Muscle layer of duodenum (tissue), 2 donors: ENCODE measurements around the gene PRKCZ.

Source experiments
- H3K27ac ChIP-seq: one replicate; pipeline ENCODE4 v1.7.0; 2013; ENCODE audit warnings: mild to moderate bottlenecking, low read length
- H3K27me3 ChIP-seq: one replicate; pipeline ENCODE4 v1.7.0; 2013; ENCODE audit warnings: low read depth, mild to moderate bottlenecking, control low read depth, low read length
- H3K36me3 ChIP-seq, 2 donors: one replicate each; pipeline ENCODE4 v1.7.0; 2013; ENCODE audit warnings: low read length in 2 of 2, control low read depth in 1 of 2, mild to moderate bottlenecking in 1 of 2; ENCODE audit not compliant: insufficient read depth in 2 of 2, control insufficient read depth in 1 of 2
- H3K4me1 ChIP-seq, 2 donors: one replicate each; pipeline ENCODE4 v1.7.0; 2013; ENCODE audit warnings: low read length in 2 of 2, mild to moderate bottlenecking in 2 of 2, control low read depth in 1 of 2, moderate library complexity in 1 of 2; ENCODE audit not compliant: insufficient read depth in 2 of 2, control insufficient read depth in 1 of 2
- H3K4me3 ChIP-seq, 2 donors: one replicate each; pipeline ENCODE4 v1.7.0; 2013; ENCODE audit warnings: low read length in 2 of 2, low read depth in 1 of 2, mild to moderate bottlenecking in 1 of 2
- H3K9me3 ChIP-seq, 2 donors: one replicate each; pipeline ENCODE4 v1.7.0; 2013; ENCODE audit warnings: low read length in 2 of 2, control low read depth in 1 of 2, mild to moderate bottlenecking in 1 of 2; ENCODE audit not compliant: control insufficient read depth in 1 of 2
- donor health status: healthy.

Gene PRKCZ

DNA sequence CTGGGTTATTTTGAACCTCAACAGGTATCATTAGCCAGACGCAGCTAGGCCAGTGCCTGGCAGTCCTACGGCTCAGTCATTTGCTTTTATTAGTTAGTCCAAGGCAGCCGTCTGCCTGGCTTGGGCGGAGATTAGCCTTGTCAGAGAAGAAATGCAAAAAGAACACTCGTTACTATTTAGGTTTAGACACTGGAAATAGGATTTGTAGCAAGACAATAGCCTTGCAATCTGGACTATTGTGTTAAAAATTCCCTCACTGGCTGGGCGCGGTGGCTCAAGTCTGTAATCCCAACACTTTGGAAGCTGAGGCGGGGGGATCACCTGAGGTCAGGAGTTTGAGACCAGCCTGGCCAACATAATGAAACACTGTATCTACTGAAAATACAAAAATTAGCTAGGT lies 11.0 kb upstream of the PRKCZ start:
- Histone ChIP-seq H3K4me1 (no peaks in the 10 kb centered on the region), H3K4me3 (no peak overlapping the region), H3K9me3 (peaks cover 0 to 8% of the 10 kb centered on the region in 2 donors), H3K27me3 (no peaks in the 10 kb centered on the region), H3K36me3 (no peaks in the 10 kb centered on the region), H3K27ac (no peak overlapping the region)

DNA sequence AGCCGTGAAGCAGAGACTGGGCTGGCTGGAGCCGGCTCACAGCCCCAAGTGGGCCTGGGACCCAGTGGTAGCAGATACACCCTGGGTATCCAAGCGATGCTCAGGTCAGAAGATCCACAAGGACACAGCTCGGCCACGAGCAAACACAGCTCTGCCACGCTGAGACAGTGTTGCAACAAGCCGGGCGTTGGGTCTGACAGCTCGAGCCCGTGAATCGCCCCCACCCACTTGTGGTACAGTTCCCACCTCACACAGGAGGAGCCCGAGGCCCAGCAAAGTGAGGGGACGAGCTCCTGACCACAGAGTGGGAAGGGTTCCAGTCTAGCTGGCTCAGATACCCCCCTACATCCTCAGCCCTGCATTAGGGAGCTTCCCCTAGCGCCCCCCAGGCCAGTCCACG lies 8.9 kb upstream of the PRKCZ start:
- Histone ChIP-seq H3K4me1 (peaks cover 0 to 18% of the 10 kb centered on the region in 2 donors), H3K9me3 (peaks cover 0 to 8% of the 10 kb centered on the region in 2 donors), H3K4me3 (no peak overlapping the region), H3K27me3 (no peaks in the 10 kb centered on the region), H3K27ac (no peak overlapping the region), H3K36me3 (no peaks in the 10 kb centered on the region)

DNA sequence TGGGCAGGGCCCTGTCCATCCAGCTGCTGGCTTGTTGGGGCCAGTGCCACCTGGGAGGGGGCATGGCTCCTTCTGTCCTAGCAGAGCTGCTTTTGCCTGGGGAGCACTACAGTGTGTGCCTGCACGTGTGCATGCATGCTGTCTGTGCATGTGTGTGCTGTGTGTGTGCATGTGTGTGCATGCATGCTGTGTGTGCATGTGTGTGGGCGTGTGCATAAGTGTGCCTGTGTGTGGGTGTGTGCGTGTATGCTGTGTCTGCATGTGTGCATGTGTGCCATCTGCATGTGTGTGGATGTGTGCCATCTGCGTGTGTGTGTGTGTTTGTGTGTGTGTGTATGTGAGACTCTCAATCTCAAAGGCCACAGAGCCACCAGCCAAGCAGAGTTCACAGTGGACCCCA lies 8.3 kb upstream of the PRKCZ start:
- no peak overlapping the region for H3K4me3 ChIP-seq
- H3K27me3 ChIP-seq: no peaks in the 10 kb centered on the region
- no peak overlapping the region for H3K27ac ChIP-seq
- H3K9me3 ChIP-seq: peaks cover 0 to 8% of the 10 kb centered on the region in 2 donors
- no peaks in the 10 kb centered on the region for H3K36me3 ChIP-seq
- peaks cover 0 to 18% of the 10 kb centered on the region in 2 donors for H3K4me1 ChIP-seq

DNA sequence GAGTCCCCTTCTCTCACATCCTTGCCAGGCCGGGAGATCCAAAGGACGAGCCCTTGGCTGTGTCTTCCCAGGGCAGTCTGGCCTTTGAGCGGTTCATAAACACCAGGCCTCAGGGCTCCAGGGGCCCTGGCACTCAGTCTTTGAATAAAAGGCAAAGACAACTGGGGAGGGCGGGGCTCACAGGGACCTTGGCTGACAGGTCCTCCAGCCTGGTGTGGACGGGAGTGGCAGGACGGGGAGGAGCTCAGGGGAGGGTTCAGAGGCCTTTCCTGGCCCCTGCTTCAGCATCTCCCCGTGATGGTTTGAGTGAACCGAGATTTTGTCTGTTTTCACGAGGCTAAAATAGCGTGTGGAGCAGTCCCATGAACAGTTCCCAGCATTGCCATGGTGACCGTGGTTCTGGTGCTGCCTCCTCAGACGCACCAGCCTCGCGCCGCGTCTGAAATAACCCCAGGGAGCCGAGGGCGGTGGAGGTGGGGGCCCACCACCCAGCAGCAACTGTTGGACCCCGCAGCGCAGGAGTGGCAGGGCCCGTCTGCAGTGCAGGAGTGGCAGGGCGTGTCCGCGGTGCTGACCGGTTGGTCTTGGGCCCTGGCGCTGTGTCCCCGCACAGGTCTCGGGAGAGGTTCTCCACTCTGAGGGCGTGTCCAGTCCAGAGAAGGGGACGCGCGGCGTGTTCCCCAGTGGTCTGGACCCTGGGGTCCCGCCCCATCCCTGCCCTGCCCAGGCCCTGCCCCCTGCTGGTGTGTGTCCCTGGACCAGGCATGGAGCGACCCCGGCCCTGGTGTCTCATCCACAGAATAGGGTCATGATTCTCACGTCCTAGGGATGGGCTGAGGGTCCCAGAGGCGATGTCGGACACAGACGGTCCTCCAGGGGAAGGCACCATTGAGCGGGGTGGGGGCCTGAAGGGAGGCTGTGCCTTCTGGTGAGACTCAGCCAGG lies 7.1 kb upstream of the PRKCZ start:
- H3K36me3 ChIP-seq: no peaks in the 10 kb centered on the region
- H3K27me3 ChIP-seq: peaks cover 2% of the 10 kb centered on the region
- peaks cover 0 to 6% of the 10 kb centered on the region in 2 donors for H3K9me3 ChIP-seq
- no peak overlapping the region for H3K4me3 ChIP-seq
- no peak overlapping the region for H3K27ac ChIP-seq
- H3K4me1 ChIP-seq: peaks cover 0 to 18% of the 10 kb centered on the region in 2 donors

DNA sequence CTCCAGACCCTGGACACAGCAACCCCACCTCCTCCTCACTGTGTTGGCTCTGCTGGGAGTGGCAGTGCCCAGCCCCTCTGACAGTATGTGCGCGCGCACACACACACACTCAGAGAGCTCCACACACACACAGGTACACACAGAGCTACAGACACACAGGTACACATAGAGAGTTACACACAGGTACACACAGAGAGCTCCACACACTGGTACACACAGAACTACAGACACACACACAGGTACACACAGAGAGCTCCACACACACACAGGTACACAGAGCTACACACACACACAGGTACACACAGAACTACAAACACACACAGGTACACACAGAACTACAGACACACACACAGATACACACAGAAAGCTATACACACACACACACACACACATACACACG lies 6.3 kb upstream of the PRKCZ start:
- Histone ChIP-seq H3K9me3 (no peaks in the 10 kb centered on the region), H3K27me3 (peaks cover 7% of the 10 kb centered on the region), H3K4me3 (no peak overlapping the region), H3K27ac (no peak overlapping the region), H3K4me1 (peaks cover 0 to 18% of the 10 kb centered on the region in 2 donors), H3K36me3 (no peaks in the 10 kb centered on the region)

DNA sequence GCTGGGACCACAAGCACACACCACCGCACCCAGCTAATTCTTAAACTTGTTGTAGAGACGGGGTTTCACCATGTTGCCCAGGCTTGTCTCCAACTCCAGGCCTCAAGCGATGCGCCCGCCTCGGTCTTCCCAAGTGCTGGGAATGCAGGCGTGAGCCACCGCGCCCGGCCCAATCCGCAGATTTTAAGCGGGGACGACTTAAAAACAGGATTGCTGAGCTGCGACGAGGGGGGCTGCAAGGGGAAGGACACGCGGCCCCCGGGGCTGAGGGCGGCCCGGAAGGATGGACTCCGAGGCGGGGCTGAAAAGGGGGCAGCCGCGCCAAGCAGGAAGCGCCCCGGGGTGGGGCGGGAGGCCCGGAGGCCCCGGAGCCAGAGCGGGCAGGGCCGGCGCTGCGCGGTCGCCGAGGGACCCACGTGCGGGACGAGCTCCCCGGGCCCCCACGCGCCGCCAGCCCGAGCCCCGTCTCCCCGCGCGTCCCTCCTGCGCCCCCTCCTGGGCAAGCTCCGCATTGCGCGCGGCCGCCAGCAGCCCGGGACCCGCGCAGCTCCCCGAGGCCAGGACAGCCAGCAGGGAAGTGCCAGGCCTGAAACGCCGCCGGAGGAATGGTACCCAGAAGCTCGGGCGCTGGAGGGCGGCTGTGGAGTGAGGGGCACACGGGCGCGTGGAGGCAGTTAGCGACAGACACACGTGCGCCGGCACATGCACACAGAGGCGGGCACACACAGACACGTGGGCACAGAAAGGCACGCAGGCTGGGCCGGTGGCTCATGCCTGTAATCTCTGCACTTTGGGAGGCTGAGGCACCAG lies 5.5 kb upstream of the PRKCZ start:
- Histone ChIP-seq H3K27ac (no peak overlapping the region), H3K4me1 (peaks cover 0 to 23% of the 10 kb centered on the region in 2 donors), H3K36me3 (no peaks in the 10 kb centered on the region), H3K27me3 (peaks cover 15% of the 10 kb centered on the region), H3K4me3 (peak overlapping the region in 1 of 2 donors; percentile 32), H3K9me3 (no peaks in the 10 kb centered on the region)

DNA sequence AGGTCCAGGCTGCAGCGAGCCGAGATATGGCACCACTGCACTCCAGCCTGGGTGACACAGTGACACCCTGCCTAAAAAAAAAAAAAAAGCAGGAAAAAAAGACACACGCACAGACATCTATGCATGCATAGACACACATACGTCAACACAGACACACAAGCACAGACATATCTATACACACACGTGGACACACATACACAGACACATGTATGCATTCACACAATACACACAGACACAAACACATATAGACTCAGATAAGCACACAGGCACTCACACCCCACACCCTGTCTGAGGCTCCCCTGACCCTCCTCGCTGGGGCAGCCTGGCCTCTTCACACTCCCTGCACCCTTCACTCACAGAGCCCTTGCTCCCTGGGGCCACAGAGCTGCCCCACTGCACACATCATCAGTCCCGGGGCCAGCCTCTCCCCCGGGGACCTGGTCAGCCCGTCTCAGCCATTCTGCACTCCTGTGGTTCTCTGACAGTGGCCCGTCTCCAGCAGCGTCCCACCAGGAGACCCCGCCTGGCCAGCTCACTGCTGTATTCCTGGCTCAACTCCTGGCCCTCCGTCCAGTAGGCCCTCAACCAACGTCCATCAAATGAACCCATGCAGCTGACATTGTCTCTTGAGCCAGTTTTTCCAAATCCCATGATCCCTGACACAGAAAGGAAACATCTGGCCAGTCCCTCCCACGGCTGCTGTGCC lies 4.6 kb upstream of the PRKCZ start:
- Histone ChIP-seq H3K4me3 (peak overlapping the region in 1 of 2 donors; percentile 32), H3K27me3 (peaks cover 15% of the 10 kb centered on the region), H3K36me3 (no peaks in the 10 kb centered on the region), H3K27ac (no peak overlapping the region), H3K9me3 (no peaks in the 10 kb centered on the region), H3K4me1 (peaks cover 0 to 27% of the 10 kb centered on the region in 2 donors)

DNA sequence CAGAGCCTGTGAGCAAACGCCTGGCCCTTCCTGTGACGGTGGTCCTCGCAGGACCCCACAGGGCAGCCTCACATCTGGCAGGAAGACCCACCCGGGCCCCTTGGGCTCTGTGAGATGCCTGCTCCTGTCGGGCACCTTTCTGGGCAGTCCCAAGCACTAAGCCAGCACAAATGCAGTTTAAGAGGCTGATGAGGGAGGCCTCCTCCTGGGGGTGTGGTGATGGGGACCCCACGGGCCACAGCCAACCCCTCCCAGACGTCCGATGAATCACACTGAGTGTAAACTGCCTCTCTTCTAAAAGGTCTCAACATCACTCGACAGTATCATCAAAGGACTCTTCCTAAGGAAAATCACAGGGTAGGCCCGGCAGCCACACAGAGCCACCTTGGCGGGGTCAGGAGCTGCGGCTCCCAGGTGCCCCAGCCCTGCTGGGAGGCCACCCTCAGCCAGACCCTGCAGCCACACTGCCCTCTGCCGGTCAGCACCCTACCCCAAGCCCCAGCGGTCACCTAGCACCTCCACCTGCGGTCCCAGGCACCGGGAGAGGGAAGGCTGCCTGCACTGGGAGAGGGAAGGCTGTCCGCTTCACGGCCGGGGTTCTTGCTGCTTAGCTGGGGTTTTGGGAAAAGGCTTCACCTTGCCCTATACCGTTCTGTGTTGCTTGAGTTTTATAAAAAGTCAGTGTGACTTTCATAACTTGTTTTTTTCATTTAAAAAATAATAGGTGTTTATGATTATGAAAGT lies 3.9 kb upstream of the PRKCZ start:
- peak overlapping the region; percentile 39 for H3K27ac ChIP-seq
- peaks cover 17% of the 10 kb centered on the region for H3K27me3 ChIP-seq
- H3K4me1 ChIP-seq: peaks cover 0 to 27% of the 10 kb centered on the region in 2 donors
- H3K9me3 ChIP-seq: no peaks in the 10 kb centered on the region
- H3K4me3 ChIP-seq: no peak overlapping the region
- H3K36me3 ChIP-seq: no peaks in the 10 kb centered on the region

DNA sequence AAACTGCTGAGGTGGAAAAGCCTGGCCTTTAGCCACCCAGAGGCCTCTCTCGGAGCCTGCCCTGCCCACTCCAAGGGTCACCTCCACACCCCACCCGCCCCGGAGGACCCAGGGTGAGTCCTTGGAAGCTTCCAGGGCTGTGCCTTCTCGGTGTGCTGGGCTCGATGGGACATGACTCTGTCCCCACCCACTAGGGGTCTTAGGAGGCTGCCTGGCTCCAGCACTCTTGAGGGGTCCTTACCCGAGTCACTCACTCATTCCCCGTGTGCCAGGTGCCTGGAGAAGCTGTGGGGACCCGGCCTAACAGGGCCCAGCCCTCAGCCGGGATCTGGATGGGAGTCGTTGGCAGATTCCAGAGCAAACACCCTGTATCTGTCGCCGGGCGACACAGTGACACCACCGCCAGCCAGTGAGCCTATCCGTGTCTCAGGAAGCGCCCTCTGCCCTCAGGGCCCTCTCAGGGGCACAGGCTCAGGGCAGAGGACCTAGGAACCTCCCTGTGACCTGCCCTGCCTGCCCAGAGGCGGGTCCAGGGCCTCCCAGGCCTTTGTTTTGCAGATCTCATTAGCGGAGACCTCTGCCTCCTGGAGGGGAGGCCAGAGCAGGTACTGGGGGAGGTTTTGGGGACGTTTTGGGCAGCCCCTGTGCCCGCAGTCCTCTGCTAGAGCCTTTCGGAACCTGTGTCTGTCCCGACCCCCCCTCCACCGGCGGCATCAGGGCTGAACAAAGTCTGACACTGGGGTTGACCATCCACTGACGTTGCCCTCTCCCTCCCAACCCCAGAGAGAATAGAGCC lies 3.1 kb upstream of the PRKCZ start:
- H3K36me3 ChIP-seq: no peaks in the 10 kb centered on the region
- H3K27me3 ChIP-seq: peaks cover 20% of the 10 kb centered on the region
- H3K4me1 ChIP-seq: peaks cover 0 to 27% of the 10 kb centered on the region in 2 donors
- peak overlapping the region; percentile 39 for H3K27ac ChIP-seq
- no peak overlapping the region for H3K4me3 ChIP-seq
- H3K9me3 ChIP-seq: no peaks in the 10 kb centered on the region
